Activated CD4-positive, alpha-beta T cell treated with anti-CD3 and anti-CD28 coated beads for 24 hours (primary cell): ENCODE data around the gene ERICH6B.

ENCODE experiments used
- DNase-seq, 2 donors: peaks; one replicate each; pipeline ENCODE4 v3.0.0-alpha.2; 2020; ENCODE audit warnings: low read depth in 2 of 2

Gene ERICH6B

DNA sequence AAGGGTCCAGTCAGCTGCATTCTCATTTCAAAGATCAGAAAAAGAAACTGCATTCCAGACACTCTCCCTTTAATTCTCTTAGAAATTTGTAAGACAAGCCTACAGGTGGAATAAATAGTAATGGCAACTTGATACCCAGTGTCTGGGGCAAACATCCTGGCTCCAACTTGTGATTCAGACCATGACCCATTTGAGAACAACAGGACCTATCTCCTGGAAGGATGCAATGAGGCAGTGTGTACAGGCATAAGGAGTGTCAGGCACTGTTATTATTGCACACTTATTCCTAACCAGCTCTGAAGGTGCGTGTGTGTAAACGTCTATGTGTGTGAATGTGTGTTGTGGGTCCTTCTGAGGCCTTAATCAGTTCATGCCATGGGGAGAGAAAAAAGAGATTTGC, 13.9 kb downstream of the ERICH6B start:
- no peak for DNase-seq

DNA sequence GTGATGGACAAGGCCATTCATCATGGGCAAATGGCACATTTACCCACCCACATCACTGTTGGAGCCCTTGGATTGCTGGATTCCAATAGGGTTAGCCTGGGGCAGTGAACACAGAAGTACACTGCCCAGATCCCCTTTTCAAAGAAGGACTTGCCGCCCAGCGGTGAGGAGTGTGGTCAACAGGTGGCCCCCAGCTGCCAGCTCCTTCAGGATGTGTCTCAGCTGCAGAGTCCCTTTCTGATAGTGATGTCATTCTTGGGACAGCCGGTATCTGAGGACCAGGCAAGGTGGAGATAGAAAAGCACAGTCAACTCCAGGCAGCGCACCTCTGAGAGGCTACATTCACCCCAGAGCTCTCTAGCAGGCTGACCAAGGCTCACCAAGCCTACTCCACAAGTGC, 16.9 kb downstream of the ERICH6B start:
- DNase-seq, result no peak

DNA sequence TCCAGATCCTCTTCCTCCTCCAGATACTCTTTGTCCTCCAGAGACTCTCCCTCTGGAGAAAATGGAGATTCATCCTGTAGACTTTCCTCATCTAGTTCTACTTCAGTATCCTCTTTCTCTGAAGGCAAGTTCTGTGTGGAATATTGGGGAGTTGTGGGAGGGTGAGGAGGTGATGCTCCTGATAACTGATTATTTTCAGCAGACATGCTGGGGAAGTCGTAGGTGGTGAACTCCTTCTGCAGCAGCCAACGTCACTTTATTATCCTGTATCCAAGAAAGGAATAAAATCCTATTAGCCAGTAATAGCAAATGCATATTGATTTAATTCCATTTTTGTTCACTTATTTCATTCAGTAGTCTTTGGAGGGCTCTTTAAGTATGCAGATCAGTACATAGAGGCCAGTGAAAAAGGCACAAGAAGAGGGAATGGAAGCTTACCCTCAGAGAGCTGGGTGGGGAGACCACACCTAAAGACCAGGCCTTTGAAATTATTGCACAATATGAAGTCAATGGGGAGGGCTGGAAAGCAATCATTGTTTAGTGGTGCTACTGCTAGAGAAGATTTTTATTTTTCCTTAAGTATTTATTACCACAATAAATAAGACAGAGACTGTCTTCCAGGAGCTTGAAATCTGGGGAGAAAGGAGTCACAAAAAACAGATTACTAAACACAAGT, 18.6 kb downstream of the ERICH6B start:
- no peak for DNase-seq

DNA sequence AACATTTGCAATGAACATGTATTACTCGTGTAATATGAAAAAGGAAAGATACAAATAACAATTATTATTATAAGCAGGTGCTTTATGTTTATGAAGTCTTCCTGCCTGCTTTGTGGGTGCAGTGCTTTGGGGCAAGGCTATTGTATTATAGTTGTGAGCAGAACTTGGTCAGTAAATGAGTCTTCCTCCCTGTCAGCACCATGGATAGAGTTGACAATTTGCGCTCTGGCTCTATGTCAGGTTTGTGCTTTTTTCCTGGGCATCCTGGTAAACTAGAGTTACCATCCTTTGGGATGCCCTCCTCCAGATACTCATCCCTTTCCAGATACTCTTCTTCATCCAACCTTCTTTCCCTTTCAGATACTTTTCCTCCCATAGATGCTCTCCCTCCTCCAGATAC, 19.6 kb downstream of the ERICH6B start:
- DNase-seq, result no peak

DNA sequence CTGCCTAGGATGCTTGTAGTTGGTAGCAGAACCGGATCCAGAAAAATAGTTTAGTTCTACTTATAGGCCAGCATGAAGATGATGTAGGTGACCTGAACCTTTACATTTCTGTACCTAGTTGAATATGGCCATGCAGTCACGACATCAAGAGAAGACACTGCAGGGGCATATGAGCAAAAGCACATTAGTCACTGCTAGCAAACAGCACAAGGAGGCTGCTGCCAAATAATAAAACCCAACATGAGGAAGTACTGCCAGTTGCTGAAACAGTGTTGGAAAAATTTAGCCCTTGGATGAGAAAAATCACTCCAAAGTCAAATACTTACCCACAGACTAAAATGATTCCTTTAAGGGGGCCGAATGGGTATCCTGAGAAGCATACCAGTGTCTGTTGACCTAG, 20.8 kb downstream of the ERICH6B start:
- DNase-seq, result no peak

DNA sequence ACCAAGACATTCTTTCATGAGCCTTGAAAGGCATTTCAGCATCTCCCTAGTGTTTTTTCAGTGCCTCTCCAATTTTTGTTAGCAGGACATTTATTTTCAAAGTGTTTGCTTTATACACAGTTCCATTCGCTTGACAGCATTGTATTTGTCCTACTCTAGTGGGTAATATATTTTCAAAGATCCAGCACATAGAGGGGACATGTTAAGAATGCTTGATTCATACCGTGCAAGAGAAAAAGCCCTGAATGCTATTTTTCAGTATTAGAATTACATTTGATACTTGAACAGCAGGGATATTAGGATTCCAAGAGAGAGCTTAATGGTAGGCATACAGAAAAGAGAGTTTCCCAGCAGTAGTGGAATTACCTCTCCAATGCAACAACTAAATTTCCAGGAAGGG, 21.3 kb downstream of the ERICH6B start:
- DNase-seq, result no peak

DNA sequence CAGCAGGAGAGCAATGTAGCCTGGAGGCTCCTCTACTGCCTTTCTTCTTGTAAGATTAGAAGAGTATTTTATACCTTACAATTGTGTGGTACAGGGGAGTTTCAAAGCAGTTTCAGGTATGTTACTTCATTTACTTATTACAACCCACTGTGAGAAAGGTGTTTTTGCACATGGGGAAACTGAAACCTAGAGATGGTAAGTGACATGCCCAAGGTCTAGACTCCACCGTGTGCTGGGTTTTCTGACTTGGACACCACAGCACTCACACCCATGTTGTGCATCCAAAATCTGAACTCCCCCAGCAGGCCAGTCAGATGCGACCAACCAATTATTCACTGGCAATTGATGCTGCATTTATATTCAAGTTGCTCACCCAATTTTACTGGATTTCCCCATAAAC, 22.8 kb downstream of the ERICH6B start:
- DNase-seq, result no peak

DNA sequence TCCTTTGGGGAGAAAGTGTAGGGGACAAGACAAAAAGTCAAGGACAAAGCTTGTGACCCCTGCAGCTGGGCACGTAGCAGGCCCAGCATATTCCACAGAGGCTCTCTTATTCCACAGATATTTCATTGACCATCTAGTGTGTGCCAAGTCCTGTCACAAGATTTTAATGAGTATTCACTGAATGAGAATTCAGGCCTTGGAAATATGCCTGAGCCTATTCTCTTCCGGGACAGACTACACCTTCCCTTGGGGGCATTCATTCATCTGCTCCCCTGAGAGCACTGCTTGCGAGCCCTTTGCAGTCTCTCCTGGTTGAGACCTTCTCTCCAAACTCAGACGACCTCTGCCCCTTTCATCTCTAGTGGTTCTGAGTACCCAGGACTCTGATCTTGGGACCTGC, 25.5 kb downstream of the ERICH6B start:
- no peak for DNase-seq

DNA sequence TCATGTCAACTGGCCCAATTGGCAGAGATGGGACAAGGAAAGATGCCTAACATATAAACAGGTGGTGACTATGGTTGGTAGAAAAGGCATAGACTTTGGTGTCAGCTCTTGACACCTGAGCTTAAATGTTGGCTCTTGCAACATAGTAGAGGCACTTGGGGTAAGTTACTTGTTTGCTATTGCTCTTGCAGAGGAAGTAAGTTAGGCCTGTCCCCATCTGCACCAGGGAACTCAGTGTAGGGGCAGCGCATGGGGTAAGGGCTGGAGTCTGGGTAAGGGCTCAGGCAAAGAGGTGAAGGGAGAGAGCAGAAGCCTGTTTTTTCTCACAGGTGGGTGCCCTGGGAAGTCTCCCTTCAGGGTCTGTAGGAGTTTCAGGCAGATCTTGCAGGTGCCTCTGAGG, 27.6 kb downstream of the ERICH6B start:
- DNase-seq, result no peak

DNA sequence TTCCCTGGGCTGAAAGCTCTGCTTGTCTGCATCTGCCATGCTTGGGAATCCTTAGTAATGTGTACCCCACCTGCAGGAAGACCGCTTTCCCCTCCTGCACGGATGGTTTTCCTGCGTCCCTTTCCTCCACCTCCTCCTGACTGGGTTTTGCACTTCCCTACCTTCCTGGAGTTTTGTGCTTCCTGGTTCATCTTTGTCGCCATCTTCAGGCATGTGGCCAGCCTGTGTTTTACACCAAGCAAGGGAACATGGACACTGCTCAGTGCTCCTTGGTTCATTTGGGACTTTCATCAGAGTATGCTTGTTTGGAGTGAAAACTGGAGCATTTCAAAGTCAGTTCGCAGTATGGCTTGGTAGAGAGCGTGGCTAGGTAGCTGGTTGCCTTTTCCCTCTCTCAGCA, 30.7 kb downstream of the ERICH6B start:
- DNase-seq, result no peak

DNA sequence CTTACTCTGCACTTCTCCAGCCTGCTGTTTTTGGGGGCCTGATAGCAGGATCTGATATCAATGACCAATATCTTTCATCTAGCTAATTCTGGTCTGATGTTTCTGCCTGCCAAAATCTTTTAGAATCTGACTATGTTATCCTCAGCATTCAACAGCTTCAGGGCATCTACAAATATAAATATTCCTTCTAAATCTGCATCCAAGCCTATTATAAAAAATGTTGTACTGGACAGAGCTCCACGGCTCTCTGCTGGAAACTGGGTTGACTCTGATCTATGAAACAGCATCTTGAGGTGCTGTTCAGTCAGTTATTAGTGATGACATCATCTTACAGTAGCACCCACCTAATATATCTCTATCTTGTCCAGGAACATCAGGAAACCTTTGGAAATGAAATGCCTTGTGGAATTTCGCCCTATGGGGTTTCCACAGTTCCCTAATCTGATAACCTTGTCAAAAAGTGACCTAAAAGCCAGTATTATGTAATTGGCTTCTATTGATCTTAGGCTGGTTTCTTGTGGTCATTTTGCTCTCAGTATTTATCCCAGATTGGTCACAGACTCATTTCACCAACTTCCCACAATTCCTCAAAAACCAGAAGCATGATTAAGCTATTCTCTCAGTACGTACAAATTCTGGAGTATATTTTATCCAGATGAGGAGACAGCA, 33.0 kb downstream of the ERICH6B start:
- no peak for DNase-seq

DNA sequence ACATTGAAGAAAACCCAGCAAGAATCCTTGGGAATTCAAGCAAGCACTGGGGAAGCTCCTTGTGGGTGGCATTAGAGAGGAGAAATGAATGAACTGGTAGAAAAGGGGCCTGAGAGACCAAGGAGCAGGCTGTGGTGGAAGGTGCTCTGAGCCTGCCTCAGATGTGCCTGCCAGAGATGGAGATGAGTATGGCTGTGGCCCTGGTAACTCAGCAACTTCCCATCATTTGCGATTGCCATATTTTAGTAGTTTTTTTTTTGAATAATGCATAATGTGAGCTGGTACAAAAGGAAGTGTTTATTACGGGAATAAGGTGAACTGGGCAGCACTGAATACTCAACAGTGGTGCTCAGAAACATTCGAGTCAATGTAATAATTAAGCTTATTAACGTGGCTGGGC, 39.1 kb downstream of the ERICH6B start:
- no peak for DNase-seq

DNA sequence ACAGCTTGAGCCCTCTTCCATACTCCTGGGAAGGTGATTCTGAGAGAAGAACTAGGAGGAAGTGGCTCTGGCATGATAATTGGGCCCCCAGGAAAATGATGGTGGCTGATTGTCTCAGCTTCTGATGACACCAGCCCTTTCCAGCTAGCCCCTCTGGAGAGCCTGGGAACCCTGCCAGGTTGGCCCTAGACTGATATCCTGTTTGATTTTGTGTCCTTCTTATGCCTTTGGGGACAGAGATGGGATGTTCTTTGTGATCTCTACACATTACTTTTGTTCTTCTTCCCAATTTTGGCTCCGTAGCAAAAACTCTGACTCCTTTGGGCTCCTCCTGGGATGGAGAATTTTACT, 39.7 kb downstream of the ERICH6B start:
- no peak for DNase-seq

DNA sequence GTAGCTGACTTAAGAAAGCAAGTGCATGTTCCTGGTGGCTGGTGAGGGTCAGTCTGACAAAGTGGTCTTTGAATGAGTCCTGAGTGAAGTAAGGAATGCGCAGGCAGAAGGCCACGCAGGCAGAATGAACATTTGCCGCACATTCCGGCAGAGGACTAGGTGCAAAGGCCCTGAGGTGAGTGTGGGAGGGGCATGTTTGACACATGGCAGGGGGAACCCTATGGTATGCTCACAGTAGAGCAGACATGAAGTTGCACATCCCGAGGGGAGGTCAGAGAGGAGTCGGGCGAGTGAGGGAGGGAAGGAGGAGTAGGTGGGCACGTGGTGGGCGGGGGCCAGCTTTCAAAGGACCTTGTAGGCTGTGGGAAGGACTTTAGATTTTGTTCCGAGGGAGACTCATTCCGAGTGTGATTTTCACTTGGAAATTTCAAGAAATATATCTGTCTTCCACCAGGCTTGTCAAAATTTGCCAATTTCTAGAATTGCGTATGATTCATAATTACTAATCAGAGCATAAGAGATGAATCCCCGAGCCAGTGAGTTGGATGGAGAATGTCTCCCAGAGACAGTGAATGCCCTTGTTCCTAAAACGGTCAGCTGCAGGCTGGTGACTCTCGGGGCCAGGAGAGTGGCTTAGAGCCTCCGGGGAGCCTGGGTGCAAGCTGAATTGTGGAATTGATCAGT, 40.3 kb downstream of the ERICH6B start:
- DNase-seq, result no peak

DNA sequence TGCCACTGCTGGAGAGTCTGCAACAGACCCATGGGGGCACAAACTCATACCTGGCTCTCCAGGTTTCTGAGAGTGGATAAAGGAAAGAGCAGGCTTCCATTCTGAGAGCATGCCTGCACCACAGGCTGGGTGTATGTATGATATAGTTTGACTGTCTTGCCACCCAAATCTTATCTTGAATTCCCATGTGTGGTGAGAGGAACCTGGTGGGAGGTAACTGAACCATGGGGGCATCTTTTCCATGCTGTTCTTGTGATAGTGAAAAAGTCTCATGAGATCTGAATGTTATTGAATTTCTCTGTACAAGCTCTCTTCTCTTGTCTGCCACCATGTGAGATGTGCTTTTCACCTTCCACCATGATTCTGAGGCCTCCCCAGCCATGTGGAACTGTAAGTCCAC, 50.2 kb downstream of the ERICH6B start:
- no peak for DNase-seq

DNA sequence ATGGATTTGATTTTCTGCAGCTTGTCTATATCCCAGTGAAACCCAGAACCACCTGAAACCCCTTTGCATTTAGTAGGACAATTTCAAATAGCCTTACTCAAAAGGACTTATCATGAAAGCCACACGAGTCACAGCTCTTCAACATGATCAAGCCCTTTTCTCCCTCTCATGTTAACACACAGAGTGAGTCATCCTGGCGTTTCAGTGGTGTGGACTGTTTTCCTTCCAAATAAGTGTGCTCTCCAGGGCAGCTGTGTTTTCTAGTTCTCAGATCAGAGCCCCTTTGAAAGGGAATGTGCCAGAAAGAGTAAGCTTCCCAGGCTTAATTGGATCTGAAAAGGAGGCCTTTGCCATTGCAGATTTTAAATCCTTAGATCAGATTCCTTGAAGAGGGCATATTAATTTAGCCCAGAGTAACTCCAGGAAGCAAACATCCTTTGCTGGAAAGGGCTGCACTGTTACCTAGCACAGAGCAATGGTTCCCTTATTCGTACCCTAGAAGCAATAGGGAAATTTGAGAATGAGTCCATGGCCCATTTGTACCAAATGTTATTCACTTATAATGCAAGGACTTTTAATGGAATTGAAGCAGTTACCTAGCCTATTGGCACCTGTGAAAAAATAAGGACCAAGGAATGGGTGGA, 51.3 kb downstream of the ERICH6B start:
- no peak for DNase-seq

DNA sequence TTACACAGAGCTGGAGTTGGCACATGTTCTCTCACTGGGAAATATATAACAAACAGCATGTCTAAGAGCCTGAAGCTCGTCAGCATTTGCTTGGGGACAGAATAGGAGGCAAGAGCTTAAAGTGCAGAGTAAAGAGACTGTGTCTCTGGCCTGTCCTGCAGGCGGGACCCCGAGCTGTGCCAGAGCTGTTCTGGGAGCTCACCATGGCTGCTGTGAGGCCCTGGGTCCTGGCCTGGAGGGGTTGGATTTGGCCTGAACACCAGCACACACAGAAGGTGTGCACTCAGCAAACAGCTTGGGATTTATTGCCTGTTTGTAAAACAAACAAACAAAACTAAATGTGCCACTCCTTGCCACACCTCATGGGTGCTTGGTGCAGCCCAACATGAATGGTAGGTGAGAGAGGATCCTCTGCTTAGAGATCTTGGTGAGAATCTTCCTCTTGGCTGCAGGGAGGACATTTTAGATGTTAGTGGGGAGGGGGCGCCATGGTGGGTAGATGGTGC, 60.9 kb downstream of the ERICH6B start:
- DNase-seq, result no peak

DNA sequence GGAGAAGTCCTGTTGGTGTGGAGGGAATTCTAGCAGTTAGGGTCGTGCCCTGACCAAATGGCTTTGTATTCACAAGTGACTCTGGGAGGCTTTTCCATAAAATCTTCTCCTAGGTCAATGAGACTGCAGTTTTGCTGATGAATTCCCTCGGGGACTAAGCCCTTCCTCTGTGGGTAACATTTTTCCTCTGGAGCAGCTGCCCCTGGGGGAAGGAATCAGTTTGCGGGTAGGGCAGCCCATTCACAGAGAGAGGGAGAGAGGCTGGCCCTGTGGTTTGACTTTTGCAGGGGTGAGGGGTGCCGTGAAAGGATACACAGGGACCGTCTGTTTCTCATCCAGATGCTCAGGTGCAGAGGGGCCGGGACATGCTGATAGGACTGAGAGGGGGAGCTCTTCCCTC, 67.3 kb downstream of the ERICH6B start:
- no peak for DNase-seq

DNA sequence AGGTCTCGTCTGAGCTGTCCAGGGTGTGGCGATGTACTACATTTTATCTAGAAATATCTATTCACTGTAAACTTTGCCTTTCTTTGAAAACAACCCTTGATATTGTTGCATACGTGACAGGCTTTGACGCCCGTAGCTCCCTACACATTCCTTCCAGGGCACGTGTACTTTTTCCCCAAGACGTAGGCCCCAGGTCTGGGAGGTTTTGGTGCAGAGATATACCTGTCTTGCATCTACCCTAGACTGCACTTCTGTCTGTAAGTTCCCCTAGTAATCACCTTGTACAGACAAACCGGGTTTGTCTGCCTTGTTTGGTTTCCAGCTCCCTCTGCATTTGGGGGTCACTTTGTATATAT, 69.2 kb downstream of the ERICH6B start:
- DNase-seq, result no peak

DNA sequence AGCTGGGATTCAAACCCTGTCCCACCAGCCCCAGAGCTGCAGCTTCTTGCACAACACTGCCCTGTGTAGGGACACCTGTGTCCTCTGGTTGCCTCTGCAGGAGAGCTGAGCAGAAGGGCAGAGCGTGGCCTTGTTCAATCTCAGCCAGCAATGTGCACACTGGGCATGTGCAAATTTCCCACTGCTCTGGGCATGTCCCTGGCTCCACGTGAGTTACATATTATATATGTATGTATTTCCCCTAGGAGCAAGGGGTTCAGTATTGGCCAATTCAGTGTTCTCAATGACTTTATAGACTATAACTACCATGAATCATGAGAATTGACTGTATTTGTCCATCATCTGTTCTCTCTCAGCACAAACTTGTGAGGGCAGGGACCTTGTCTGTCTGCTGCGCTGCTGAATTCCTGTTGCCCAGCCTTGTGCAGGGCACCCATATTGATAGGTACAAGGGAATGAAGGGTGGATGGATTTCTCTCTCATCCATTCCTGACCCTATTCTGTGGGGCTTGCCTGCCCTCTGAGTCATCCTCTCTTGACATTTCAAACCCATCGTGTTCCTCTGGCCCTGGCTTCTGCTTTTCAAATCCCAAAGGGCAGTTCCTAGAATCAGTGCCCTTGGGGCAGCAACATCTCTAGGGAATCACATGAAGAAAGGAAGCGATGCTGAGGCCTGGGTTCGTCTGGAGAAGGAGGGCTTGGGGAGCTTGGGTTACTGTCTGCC, 69.7 kb downstream of the ERICH6B start:
- no peak for DNase-seq

DNA sequence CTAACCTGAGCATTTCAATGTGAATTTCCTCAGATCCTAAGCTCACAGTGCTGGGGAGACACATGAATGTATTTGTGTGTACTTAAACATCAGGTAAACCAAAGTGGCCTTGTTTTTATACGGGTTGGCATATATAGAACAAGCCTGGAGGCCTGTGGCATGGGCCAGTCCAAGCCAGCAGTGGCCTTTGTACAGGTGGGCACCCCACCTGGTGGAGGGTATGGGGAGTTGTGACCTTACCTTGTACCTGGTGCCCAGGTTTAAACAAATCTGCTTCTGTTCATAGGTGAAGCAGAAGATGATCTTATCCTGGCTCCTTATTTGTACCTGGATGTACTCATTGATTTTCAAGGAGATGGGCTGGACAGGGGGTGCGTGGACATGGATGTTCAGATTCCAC, 71.0 kb downstream of the ERICH6B start:
- DNase-seq, result no peak

DNA sequence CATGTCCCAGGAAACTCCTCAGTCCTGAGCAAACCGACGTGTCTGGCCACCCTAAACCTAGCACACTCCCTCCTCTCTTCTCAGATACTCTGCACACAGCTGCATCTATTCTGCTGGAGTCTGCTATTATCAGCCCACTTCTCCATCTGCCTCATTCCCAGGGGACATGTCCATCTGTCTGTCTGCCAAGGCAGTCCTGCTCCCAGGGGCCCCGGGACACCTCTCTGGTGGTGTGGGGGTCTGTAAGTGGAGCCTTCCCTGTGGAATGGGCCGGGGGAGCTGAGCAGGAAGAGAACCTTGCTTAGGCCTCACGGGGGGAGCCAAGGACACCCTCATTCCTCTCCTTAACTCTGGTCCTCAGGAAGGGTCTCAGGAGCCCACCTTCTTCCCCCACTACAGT, 72.7 kb downstream of the ERICH6B start:
- no peak for DNase-seq
